Cardiac muscle cell (in vitro differentiated cells and primary cell): Measurements from ENCODE around the gene LRP5. TPM values are rescaled to one million over a fixed set of nuclear protein-coding genes. Genes with fewer than 3 reads are reported as not detected.
A peak's percentile ranks its signal among the peaks of the same experiment; 100 is the strongest.
"Not testable (repeated sequence)": the region's sequence is repeated elsewhere in the genome, so short reads cannot be mapped to it uniquely, and the experiment has no call there.

Source experiments
- DNase-seq, 2 donors: peaks; one replicate each; pipeline versions ENCODE4 v3.0.0 to v3.0.0-alpha.2; 2010 to 2017; ENCODE audit warnings: low read depth in 1 of 2, low spot score in 1 of 2
- H3K27ac ChIP-seq: fragments of 200-600 bp; sonication (generic); 2 replicates; pipeline ENCODE4 v1.5.1; 2016
- H3K27me3 ChIP-seq: fragments of 200-600 bp; sonication (generic); 2 replicates; pipeline ENCODE4 v1.6.0; 2016; ENCODE audit warnings: control low read depth
- H3K36me3 ChIP-seq: fragments of 200-600 bp; sonication (generic); 2 replicates; pipeline ENCODE4 v1.5.1; 2016; ENCODE audit warnings: control low read depth
- H3K4me1 ChIP-seq: fragments of 200-600 bp; sonication (generic); 2 replicates; pipeline ENCODE4 v1.8.1; 2017; ENCODE audit warnings: low read depth, mild to moderate bottlenecking, mixed run types
- H3K4me3 ChIP-seq: fragments of 200-600 bp; sonication (generic); 2 replicates; pipeline ENCODE4 v1.5.1; 2016; ENCODE audit warnings: mild to moderate bottlenecking
- H3K9me3 ChIP-seq: fragments of 200-600 bp; sonication (generic); 2 replicates; pipeline ENCODE4 v1.5.1; 2017; ENCODE audit warnings: low read depth, mild to moderate bottlenecking, control low read depth
- polyA plus RNA-seq: library from polyadenylated mRNA; unstranded; fragments of >200 nt; fragmentation: Nextera tagmentation; extraction: Ambion mirVana; gene quantifications from 2 replicates; pipeline ENCODE4 v1.2.1, GENCODE V29; 2016
- total RNA-seq: library from RNA; depleted of rRNA; stranded (reverse); fragments of >200 nt; gene quantifications from 2 replicates; pipeline ENCODE4 v1.2.3, GENCODE V29; 2016
- TF ChIP-seq, protein P1 (sequence below): IDR thresholded peaks from 2 replicates; pipeline ENCODE4 v1.5.1; 2012; ENCODE audit warnings: low read depth, mild to moderate bottlenecking, low read length

Gene LRP5
- total and polyA plus RNA-seq, 2 experiments from 2014 or later: 29.1 to 245 TPM

DNA sequence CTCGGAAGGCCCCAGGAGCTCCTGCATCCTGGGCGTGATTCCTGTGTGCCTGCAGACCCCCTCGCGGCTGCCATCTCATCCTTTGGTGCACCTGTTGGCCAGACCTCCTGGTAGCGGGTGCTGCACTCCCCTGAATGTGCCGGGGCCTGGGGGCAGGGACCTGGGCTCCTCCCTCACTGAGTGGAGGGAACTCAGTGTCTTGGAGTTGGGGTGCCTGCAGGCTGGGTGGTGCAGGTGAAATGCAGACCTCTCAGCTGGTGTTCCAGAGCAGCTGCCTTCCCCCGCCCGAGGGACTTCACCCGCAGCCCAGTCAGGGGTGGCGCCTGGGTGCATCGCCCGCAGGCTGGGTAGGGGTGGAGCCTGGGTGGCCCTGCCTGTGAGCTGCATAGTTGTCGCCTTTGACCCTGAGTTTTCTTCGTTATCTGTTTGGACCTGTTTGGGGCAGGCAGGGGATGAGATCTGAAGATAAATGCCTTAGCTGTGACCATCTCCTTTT is 31.4 kb downstream of the LRP5 start:
- Histone ChIP-seq H3K4me3 (no peak overlapping the region), H3K4me1 (peaks cover 19% of the 10 kb centered on the region), H3K36me3 (no peaks in the 10 kb centered on the region), H3K9me3 (no peaks in the 10 kb centered on the region), H3K27me3 (no peaks in the 10 kb centered on the region), H3K27ac (no peak overlapping the region)
- no peak for DNase-seq
- TF ChIP-seq, protein P1, sequence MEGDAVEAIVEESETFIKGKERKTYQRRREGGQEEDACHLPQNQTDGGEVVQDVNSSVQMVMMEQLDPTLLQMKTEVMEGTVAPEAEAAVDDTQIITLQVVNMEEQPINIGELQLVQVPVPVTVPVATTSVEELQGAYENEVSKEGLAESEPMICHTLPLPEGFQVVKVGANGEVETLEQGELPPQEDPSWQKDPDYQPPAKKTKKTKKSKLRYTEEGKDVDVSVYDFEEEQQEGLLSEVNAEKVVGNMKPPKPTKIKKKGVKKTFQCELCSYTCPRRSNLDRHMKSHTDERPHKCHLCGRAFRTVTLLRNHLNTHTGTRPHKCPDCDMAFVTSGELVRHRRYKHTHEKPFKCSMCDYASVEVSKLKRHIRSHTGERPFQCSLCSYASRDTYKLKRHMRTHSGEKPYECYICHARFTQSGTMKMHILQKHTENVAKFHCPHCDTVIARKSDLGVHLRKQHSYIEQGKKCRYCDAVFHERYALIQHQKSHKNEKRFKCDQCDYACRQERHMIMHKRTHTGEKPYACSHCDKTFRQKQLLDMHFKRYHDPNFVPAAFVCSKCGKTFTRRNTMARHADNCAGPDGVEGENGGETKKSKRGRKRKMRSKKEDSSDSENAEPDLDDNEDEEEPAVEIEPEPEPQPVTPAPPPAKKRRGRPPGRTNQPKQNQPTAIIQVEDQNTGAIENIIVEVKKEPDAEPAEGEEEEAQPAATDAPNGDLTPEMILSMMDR: no peak

DNA sequence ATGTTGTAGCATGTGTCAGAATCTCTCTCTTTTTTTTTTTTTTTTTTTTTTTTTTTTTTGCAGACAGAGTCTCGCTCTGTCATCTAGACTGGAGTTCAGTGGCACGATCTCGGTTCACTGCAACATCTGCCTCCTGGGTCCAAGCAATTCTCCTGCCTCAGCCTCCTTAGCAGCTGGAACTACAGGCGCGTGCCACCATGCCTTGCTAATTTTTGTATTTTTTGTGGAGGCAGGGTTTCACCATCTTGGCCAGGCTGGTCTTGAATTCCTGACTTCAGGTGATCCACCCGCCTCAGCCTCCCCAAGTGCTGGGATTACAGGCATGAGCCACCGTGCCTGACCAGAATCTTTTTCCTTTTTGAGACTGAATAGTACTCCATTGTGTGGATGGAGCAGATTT is 32.4 kb downstream of the LRP5 start:
- H3K27me3 ChIP-seq, H3K36me3 ChIP-seq, H3K27ac ChIP-seq, H3K9me3 ChIP-seq, H3K4me3 ChIP-seq, DNase-seq: not testable (repeated sequence)
- peaks cover 19% of the 10 kb centered on the region for H3K4me1 ChIP-seq

DNA sequence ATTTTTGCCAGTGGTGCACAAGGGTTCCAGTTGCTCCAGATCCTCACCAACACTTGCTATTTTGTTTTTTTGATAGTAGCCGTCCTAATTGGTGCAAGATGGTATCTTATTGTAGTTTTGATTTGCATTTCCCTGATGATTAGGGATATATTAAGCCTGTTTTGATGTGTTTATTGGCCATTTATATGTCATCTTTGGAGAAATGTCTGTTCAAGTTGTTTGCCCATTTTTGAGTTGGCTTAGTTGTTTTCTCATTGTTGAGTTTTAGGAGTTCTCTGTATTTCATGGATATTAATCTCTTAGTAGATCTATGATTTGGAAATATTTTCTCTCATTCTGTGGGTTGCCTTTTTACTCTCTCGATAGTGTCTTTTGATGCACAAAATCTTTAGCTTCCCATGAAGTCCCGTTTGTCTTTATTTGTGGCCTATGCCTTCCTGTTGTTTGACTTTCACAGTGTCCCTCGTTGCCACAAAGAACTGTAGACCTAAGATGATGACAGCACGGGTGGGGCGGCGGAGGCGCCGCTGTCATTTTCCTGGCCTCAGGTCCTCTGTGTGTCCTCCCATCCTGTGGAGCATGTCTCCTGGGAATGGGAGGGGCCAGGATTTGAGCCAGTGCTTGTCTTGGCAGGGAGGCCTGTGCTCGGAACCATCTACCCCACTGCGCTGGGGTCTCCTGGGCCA is 33.5 kb downstream of the LRP5 start:
- Histone ChIP-seq H3K9me3 (no peaks in the 10 kb centered on the region), H3K4me1 (peaks cover 12% of the 10 kb centered on the region), H3K36me3 (no peaks in the 10 kb centered on the region), H3K4me3 (no peak overlapping the region), H3K27me3 (no peaks in the 10 kb centered on the region), H3K27ac (no peak overlapping the region)
- no peak for DNase-seq
- TF ChIP-seq, protein P1: no peak

DNA sequence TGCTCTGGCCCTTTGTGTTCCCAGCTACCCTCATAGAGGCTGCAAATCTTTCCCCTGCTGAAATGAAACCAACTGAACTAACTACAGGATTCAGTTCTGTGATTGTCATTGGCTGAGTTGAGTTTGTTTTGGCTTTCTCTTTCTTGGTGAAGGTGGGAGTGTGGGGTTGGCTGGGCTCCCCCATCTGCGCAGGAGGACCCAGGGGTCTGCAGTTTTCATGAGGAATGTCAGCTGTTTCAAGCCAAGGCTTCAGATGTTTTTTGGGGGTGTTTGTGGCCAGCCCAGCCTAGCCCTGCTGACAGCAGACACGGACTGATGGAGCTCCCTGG is 34.0 kb downstream of the LRP5 start:
- Histone ChIP-seq H3K27ac (no peak overlapping the region), H3K36me3 (no peaks in the 10 kb centered on the region), H3K4me3 (no peak overlapping the region), H3K4me1 (peaks cover 9% of the 10 kb centered on the region), H3K27me3 (no peaks in the 10 kb centered on the region), H3K9me3 (no peaks in the 10 kb centered on the region)
- DNase-seq: peak in 1 of 2 donors; percentile 23
- TF ChIP-seq, protein P1: no peak

DNA sequence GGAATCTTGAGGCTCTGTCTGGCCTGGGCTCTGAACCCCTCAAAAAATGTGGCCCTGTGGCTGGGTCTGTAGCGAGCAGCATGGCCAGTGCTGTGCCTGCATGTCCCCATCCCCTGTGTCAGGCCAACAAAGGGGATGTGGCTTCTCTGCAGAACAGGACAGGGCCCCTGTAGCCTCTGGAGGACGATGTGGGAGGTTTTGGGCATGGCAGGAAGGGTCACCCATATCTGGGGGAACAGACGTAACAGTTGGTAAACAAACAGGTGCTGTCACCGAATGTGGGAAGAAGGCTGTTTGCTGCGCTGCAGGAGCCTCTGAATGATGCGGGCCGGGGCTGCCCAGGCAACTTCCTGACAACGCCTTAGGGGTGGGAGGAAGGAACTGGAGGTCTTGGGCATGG is 35.0 kb downstream of the LRP5 start:
- no peaks in the 10 kb centered on the region for H3K27me3 ChIP-seq
- H3K36me3 ChIP-seq: no peaks in the 10 kb centered on the region
- no peaks in the 10 kb centered on the region for H3K9me3 ChIP-seq
- no peak overlapping the region for H3K4me3 ChIP-seq
- H3K27ac ChIP-seq: no peak overlapping the region
- H3K4me1 ChIP-seq: peaks cover 5% of the 10 kb centered on the region
- DNase-seq: no peak
- TF ChIP-seq, protein P1: no peak

DNA sequence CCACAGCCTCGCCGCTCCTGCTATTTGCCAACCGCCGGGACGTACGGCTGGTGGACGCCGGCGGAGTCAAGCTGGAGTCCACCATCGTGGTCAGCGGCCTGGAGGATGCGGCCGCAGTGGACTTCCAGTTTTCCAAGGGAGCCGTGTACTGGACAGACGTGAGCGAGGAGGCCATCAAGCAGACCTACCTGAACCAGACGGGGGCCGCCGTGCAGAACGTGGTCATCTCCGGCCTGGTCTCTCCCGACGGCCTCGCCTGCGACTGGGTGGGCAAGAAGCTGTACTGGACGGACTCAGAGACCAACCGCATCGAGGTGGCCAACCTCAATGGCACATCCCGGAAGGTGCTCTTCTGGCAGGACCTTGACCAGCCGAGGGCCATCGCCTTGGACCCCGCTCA is 35.5 kb downstream of the LRP5 start:
- Histone ChIP-seq H3K4me3 (no peak overlapping the region), H3K27ac (no peak overlapping the region), H3K36me3 (no peaks in the 10 kb centered on the region), H3K4me1 (peaks cover under 1% of the 10 kb centered on the region), H3K27me3 (no peaks in the 10 kb centered on the region), H3K9me3 (no peaks in the 10 kb centered on the region)
- TF ChIP-seq, protein P1: no peak
- DNase-seq: no peak
